ENCODE results near the gene COLEC12. TPM values are rescaled to one million over a fixed set of nuclear protein-coding genes. Genes with fewer than 3 reads are reported as not detected.

COLEC12 gene
- total RNA-seq, 1 experiment from 2014 or later: not detected

DNA sequence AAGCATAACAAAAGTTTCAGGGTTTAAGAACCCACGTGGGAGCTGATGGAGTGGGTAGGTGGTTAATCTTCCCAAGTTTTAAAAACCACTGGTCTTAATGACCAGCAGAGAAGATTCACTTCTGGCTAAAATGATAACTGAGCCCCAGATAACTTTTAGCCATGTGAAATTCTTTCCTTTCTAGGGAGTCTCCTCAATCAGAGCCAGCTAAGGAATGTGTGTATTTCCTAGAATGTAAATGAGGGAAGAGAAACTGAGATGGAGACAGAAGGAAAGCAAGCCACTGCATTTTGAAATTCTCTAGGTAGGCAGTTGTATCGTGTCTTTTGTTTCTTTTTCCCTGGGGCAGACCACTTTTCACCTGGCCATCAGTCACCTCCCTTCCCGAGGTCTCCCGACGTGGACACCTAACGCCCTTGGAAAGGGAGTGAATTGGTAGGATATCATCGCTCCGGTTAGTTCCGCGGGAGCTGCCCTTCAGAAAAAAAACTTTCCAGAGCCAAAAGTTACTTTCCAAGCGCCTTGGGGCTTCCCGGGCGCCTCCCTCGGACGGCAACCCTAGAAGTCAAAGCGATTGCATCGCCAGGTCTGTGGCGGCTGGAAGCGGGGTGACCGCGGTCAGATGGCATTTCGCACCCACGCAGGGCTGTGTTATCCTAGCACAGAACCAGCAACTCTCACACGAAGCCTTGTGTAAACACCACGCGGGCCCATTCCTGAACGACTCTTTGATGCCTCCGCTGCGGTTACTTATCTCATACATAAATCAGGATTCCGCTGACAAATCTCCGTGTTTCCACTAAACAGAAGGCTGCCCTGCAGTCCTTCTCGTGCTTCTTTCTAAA is 1.3 kb downstream of the COLEC12 start:
- TF ChIP-seq EZH2 (IDR thresholded peaks at IDR 0.05; ENCODE audit: low read depth): no peak
- TF ChIP-seq, protein P1, sequence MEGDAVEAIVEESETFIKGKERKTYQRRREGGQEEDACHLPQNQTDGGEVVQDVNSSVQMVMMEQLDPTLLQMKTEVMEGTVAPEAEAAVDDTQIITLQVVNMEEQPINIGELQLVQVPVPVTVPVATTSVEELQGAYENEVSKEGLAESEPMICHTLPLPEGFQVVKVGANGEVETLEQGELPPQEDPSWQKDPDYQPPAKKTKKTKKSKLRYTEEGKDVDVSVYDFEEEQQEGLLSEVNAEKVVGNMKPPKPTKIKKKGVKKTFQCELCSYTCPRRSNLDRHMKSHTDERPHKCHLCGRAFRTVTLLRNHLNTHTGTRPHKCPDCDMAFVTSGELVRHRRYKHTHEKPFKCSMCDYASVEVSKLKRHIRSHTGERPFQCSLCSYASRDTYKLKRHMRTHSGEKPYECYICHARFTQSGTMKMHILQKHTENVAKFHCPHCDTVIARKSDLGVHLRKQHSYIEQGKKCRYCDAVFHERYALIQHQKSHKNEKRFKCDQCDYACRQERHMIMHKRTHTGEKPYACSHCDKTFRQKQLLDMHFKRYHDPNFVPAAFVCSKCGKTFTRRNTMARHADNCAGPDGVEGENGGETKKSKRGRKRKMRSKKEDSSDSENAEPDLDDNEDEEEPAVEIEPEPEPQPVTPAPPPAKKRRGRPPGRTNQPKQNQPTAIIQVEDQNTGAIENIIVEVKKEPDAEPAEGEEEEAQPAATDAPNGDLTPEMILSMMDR (conservative IDR thresholded peaks at IDR 0.05): no peak
- Histone ChIP-seq H3K4me1 (replicated peaks; ENCODE audit: insufficient read depth) (no peaks in the 10 kb centered on the region), H3K79me2 (ENCODE audit: low read depth) (no peaks in the 10 kb centered on the region), H3K4me2 (no peak overlapping the region), H3K36me3 (ENCODE audit: low read depth) (no peaks in the 10 kb centered on the region), H3F3A (ENCODE audit: insufficient read depth, low read depth) (no peaks in the 10 kb centered on the region), H4K20me1 (ENCODE audit: insufficient read depth) (no peaks in the 10 kb centered on the region), H3K27me3 (ENCODE audit: insufficient read depth, low read depth) (peaks cover 16% of the 10 kb centered on the region), H3K4me3 (no peak overlapping the region), H3K9me2 (ENCODE audit: insufficient read depth) (no peaks in the 10 kb centered on the region), H3K9me3 (ENCODE audit: insufficient read depth, low read depth) (no peaks in the 10 kb centered on the region), H3K27ac (no peak overlapping the region), H2AFZ (no peak overlapping the region)
- ChIA-PET POLR2A (ENCODE audit: unreplicated experiment) (no interaction called here), CTCF (no interaction called here)
- no peak for DNase-seq
- intact Hi-C loops (cut with micrococcal nuclease; ENCODE audit: unreplicated experiment): no loop called here
- no TSS peak for BruUV-seq (replicated peaks)

DNA sequence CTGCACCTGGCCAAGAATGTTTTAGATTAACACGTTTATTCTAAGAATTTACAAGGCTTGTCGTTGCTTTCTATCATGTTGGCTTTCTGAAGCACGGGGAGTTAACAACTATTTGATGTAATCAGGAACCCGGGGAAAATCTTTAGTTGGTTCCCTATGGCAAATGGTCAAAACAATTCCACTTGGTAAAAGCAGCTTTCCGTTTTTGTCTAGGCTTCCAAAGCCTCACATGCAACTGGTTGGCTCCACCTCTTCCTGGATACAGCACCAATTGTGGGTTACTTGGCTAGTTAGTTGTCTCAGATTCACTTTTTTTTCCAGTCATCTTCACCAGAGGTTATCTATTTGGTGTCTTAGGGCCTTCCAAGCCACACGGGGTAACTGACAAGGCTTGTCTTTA is 2.8 kb downstream of the COLEC12 start:
- Histone ChIP-seq H4K20me1 (ENCODE audit: insufficient read depth) (no peaks in the 10 kb centered on the region), H3K36me3 (ENCODE audit: low read depth) (no peaks in the 10 kb centered on the region), H3K4me1 (replicated peaks; ENCODE audit: insufficient read depth) (no peaks in the 10 kb centered on the region), H3K9me3 (ENCODE audit: insufficient read depth, low read depth) (no peaks in the 10 kb centered on the region), H3K9me2 (ENCODE audit: insufficient read depth) (no peaks in the 10 kb centered on the region), H2AFZ (no peak overlapping the region), H3F3A (ENCODE audit: insufficient read depth, low read depth) (no peaks in the 10 kb centered on the region), H3K27me3 (ENCODE audit: insufficient read depth, low read depth) (peaks cover 5% of the 10 kb centered on the region), H3K79me2 (ENCODE audit: low read depth) (no peaks in the 10 kb centered on the region), H3K4me3 (no peak overlapping the region), H3K4me2 (no peak overlapping the region), H3K27ac (no peak overlapping the region)
- ChIA-PET POLR2A (ENCODE audit: unreplicated experiment) (no interaction called here), CTCF (no interaction called here)
- BruUV-seq (replicated peaks): no TSS peak
- no peak for DNase-seq
- intact Hi-C loops (cut with micrococcal nuclease; ENCODE audit: unreplicated experiment): no loop called here
- TF ChIP-seq EZH2 (IDR thresholded peaks at IDR 0.05; ENCODE audit: low read depth): no peak
- TF ChIP-seq, protein P1 (conservative IDR thresholded peaks at IDR 0.05): no peak

DNA sequence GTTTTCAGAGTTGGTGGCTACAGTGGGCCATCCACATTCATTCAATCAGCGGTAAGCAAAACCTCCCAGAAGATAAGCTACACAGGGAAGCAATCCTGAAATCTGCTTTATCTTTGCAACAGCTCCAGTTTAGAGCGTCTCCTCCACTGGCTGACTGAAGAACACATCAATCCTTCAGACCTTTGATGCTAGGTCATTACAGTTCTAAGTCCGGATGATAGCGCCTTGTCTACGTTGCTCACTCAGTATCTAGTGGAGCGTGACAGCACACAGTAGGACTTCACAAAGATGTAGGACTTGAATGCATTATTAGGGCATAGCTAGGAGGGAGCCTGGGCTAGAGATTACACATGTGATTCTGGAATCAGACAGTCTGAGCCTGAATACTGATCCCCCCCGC is 5.0 kb downstream of the COLEC12 start:
- TF ChIP-seq EZH2 (IDR thresholded peaks at IDR 0.05; ENCODE audit: low read depth): no peak
- TF ChIP-seq, protein P1 (conservative IDR thresholded peaks at IDR 0.05): no peak
- CTCF ChIA-PET: no interaction called here
- Histone ChIP-seq H3K79me2 (ENCODE audit: low read depth) (no peaks in the 10 kb centered on the region), H3K9me2 (ENCODE audit: insufficient read depth) (no peaks in the 10 kb centered on the region), H3K4me1 (replicated peaks; ENCODE audit: insufficient read depth) (no peaks in the 10 kb centered on the region), H3K4me2 (no peak overlapping the region), H3K27me3 (ENCODE audit: insufficient read depth, low read depth) (peaks cover 2% of the 10 kb centered on the region; the same call in 1 of the 2 replicates), H3F3A (ENCODE audit: insufficient read depth, low read depth) (no peaks in the 10 kb centered on the region), H3K27ac (no peak overlapping the region), H2AFZ (no peak overlapping the region), H3K36me3 (ENCODE audit: low read depth) (no peaks in the 10 kb centered on the region), H3K4me3 (no peak overlapping the region), H4K20me1 (ENCODE audit: insufficient read depth) (no peaks in the 10 kb centered on the region), H3K9me3 (ENCODE audit: insufficient read depth, low read depth) (no peaks in the 10 kb centered on the region)
- DNase-seq: no peak
- no TSS peak for BruUV-seq (replicated peaks)
- POLR2A ChIA-PET (ENCODE audit: unreplicated experiment): no interaction called here
- intact Hi-C loops (cut with micrococcal nuclease; ENCODE audit: unreplicated experiment): no loop called here
